Neuron (in vitro differentiated cells): ENCODE measurements around the gene SLCO3A1.

Experiments used
- H2AFZ ChIP-seq: one replicate; pipeline ENCODE4 v1.6.1; 2013; ENCODE audit warnings: low read depth, mild to moderate bottlenecking, inconsistent platforms, low read length, moderate library complexity
- H3K27me3 ChIP-seq: one replicate; pipeline ENCODE4 v1.6.1; 2013; ENCODE audit warnings: low read length; ENCODE audit not compliant: insufficient read depth
- H3K36me3 ChIP-seq: one replicate; pipeline ENCODE4 v1.6.1; 2013; ENCODE audit warnings: low read length; ENCODE audit not compliant: insufficient read depth
- H3K4me1 ChIP-seq: one replicate; pipeline ENCODE4 v1.6.1; 2013; ENCODE audit warnings: low read length; ENCODE audit not compliant: insufficient read depth
- H3K4me3 ChIP-seq: 2 replicates; pipeline ENCODE4 v1.5.1; 2013; ENCODE audit warnings: mild to moderate bottlenecking, low read length, moderate library complexity
- H3K9me3 ChIP-seq: one replicate; pipeline ENCODE4 v1.6.1; 2013; ENCODE audit warnings: low read length

The SLCO3A1 gene

GRCh38 chr15:91981821-91982800, 128.6 kb downstream of the SLCO3A1 start:
- Histone ChIP-seq H3K4me3 (no peak overlapping the region), H3K4me1 (no peaks in the 10 kb centered on the region), H3K27me3 (no peaks in the 10 kb centered on the region), H3K36me3 (no peaks in the 10 kb centered on the region), H2AFZ (no peak overlapping the region), H3K9me3 (no peaks in the 10 kb centered on the region)

- no peaks in the 10 kb centered on the region for H3K27me3 ChIP-seq
- H3K9me3 ChIP-seq: no peaks in the 10 kb centered on the region
- H3K4me3 ChIP-seq: no peak overlapping the region
- H2AFZ ChIP-seq: no peak overlapping the region
- H3K4me1 ChIP-seq: no peaks in the 10 kb centered on the region
- no peaks in the 10 kb centered on the region for H3K36me3 ChIP-seq
These were observed 130.3 kb downstream of the SLCO3A1 start for GRCh38 chr15:91983729-91984340.

- no peaks in the 10 kb centered on the region for H3K4me1 ChIP-seq
- H3K9me3 ChIP-seq: no peaks in the 10 kb centered on the region
- H3K36me3 ChIP-seq: no peaks in the 10 kb centered on the region
- H3K4me3 ChIP-seq: no peak overlapping the region
- no peaks in the 10 kb centered on the region for H3K27me3 ChIP-seq
- no peak overlapping the region for H2AFZ ChIP-seq
These were observed 131.8 kb downstream of the SLCO3A1 start for GRCh38 chr15:91985297-91985696.

GRCh38 chr15:91988071-91988470, 134.6 kb downstream of the SLCO3A1 start:
- Histone ChIP-seq H3K4me1 (no peaks in the 10 kb centered on the region), H3K27me3 (no peaks in the 10 kb centered on the region), H3K4me3 (no peak overlapping the region), H2AFZ (no peak overlapping the region), H3K36me3 (no peaks in the 10 kb centered on the region), H3K9me3 (no peaks in the 10 kb centered on the region)

GRCh38 chr15:91988655-91989054, 135.1 kb downstream of the SLCO3A1 start:
- Histone ChIP-seq H3K36me3 (no peaks in the 10 kb centered on the region), H3K4me1 (no peaks in the 10 kb centered on the region), H2AFZ (no peak overlapping the region), H3K4me3 (no peak overlapping the region), H3K9me3 (no peaks in the 10 kb centered on the region), H3K27me3 (no peaks in the 10 kb centered on the region)

GRCh38 chr15:91989821-91990220, 136.3 kb downstream of the SLCO3A1 start:
- Histone ChIP-seq H3K4me1 (no peaks in the 10 kb centered on the region), H3K36me3 (no peaks in the 10 kb centered on the region), H2AFZ (no peak overlapping the region), H3K4me3 (no peak overlapping the region), H3K27me3 (no peaks in the 10 kb centered on the region), H3K9me3 (no peaks in the 10 kb centered on the region)

GRCh38 chr15:91992945-91993344, 139.4 kb downstream of the SLCO3A1 start:
- no peaks in the 10 kb centered on the region for H3K9me3 ChIP-seq
- no peak overlapping the region for H2AFZ ChIP-seq
- H3K27me3 ChIP-seq: no peaks in the 10 kb centered on the region
- no peak overlapping the region for H3K4me3 ChIP-seq
- H3K4me1 ChIP-seq: no peaks in the 10 kb centered on the region
- H3K36me3 ChIP-seq: no peaks in the 10 kb centered on the region

GRCh38 chr15:91995146-91995545, 141.6 kb downstream of the SLCO3A1 start:
- no peak overlapping the region for H3K4me3 ChIP-seq
- no peaks in the 10 kb centered on the region for H3K36me3 ChIP-seq
- H3K9me3 ChIP-seq: no peaks in the 10 kb centered on the region
- no peaks in the 10 kb centered on the region for H3K27me3 ChIP-seq
- H2AFZ ChIP-seq: no peak overlapping the region
- no peaks in the 10 kb centered on the region for H3K4me1 ChIP-seq

GRCh38 chr15:91997163-91997562, 143.7 kb downstream of the SLCO3A1 start:
- Histone ChIP-seq H3K4me3 (no peak overlapping the region), H3K36me3 (no peaks in the 10 kb centered on the region), H2AFZ (no peak overlapping the region), H3K4me1 (peaks cover 1% of the 10 kb centered on the region), H3K27me3 (no peaks in the 10 kb centered on the region), H3K9me3 (no peaks in the 10 kb centered on the region)

GRCh38 chr15:92000709-92001108, 147.2 kb downstream of the SLCO3A1 start:
- H3K4me3 ChIP-seq: no peak overlapping the region
- no peaks in the 10 kb centered on the region for H3K9me3 ChIP-seq
- H3K27me3 ChIP-seq: peaks cover 3% of the 10 kb centered on the region
- no peaks in the 10 kb centered on the region for H3K36me3 ChIP-seq
- H3K4me1 ChIP-seq: peaks cover 1% of the 10 kb centered on the region
- no peak overlapping the region for H2AFZ ChIP-seq

GRCh38 chr15:92001307-92001706, 147.8 kb downstream of the SLCO3A1 start:
- Histone ChIP-seq H3K27me3 (peaks cover 3% of the 10 kb centered on the region), H3K4me3 (no peak overlapping the region), H3K9me3 (no peaks in the 10 kb centered on the region), H3K4me1 (peaks cover 1% of the 10 kb centered on the region), H2AFZ (no peak overlapping the region), H3K36me3 (no peaks in the 10 kb centered on the region)

GRCh38 chr15:92002666-92003065, 149.2 kb downstream of the SLCO3A1 start:
- H3K4me1 ChIP-seq: peaks cover 1% of the 10 kb centered on the region
- H3K36me3 ChIP-seq: no peaks in the 10 kb centered on the region
- no peak overlapping the region for H3K4me3 ChIP-seq
- no peak overlapping the region for H2AFZ ChIP-seq
- peaks cover 3% of the 10 kb centered on the region for H3K27me3 ChIP-seq
- no peaks in the 10 kb centered on the region for H3K9me3 ChIP-seq

GRCh38 chr15:92003515-92004067, 150.1 kb downstream of the SLCO3A1 start:
- Histone ChIP-seq H3K27me3 (peaks cover 3% of the 10 kb centered on the region), H3K36me3 (no peaks in the 10 kb centered on the region), H2AFZ (no peak overlapping the region), H3K4me3 (no peak overlapping the region), H3K4me1 (peaks cover 1% of the 10 kb centered on the region), H3K9me3 (no peaks in the 10 kb centered on the region)
